ENCODE results near the gene CEP72.
"Not testable (repeated sequence)": the region's sequence is repeated elsewhere in the genome, so short reads cannot be mapped to it uniquely, and the experiment has no call there.

The CEP72 gene

GRCh38 chr5:611731-612486 is at the start of gene CEP72:
TSS of gene CEP72 (plus strand) at chr5:612340. CDS start at chr5:612362, 22 bp downstream.
- peak; percentile 85 for DNase-seq

- peak; percentile 34 for DNase-seq
Observed at GRCh38 chr5:565782-566440, 46.2 kb upstream of the CEP72 start.

GRCh38 chr5:566636-567309 is 45.4 kb upstream of the CEP72 start:
- DNase-seq = no peak

DNA sequence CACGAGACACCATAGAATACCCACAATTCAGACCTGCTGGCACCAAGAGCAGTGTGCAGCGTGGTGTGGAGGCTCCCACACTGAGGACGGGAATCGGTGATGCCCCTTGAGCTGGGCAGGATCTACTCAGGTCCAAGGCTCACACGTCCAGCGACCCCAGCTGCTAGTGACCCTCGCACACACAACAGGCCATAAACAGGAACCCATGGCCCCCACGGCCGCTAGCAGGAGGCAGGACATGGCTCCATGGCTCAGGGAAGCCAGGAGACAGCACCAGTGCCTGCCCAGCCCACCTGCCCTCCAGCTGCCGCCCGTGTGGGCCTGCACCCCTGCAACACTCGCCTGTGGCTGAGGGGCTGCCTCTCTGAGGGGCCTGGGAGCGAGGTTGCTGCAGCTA is 44.5 kb upstream of the CEP72 start:
- no peak for DNase-seq

GRCh38 chr5:568061-568781 is 43.9 kb upstream of the CEP72 start:
- no peak for DNase-seq

GRCh38 chr5:568809-569208 is 43.3 kb upstream of the CEP72 start:
- DNase-seq = no peak

DNA sequence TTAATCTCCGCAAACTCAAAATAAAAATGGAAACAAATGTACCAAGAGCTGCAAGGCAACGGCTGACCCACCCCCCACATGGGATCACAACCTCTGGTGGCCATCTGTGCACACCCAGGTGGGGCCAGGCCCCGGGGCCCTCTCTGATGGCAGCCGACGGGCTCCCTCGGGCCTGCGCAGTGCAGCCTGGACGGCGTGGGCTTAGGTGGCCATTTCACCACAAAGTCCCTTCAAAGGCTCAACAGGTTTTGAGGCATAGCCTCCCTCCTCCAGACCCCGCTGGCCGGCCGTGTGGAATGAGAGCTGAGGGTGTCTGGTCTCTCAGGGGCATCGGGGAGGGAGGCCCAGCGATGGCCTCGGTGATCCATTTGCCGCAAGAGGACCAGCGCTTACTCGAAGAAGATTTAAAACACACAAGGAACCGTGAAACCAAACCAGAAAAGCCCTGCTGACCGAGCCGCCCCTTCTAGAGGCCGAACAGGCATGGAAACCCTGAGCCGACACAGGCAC is 42.7 kb upstream of the CEP72 start:
- DNase-seq = no peak

GRCh38 chr5:569868-570361 is 42.2 kb upstream of the CEP72 start:
- no peak for DNase-seq

- DNase-seq = no peak
Observed at GRCh38 chr5:570446-570845, 41.7 kb upstream of the CEP72 start.

DNA sequence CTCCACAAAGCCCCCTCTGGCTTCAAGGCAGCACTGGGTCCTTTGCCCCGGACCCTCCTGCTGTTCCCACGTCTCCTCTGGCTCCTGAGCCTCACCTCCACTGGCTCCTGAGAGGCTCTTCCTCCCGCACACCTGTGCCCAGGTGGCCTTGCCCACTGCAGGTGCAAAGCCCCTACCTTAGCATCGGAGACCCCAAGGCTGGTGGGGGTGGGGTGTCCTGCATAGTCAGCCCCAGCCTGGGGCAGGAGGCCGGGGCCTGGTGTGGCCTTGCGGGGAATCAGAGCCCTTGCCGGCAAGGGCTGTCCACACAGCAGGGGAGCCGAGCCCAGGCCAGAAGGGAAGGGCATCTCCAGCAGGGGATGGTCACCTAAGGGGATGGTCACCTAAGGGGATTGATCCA is 41.3 kb upstream of the CEP72 start:
- DNase-seq = no peak

GRCh38 chr5:571791-572190 is 40.3 kb upstream of the CEP72 start:
- DNase-seq = no peak

DNA sequence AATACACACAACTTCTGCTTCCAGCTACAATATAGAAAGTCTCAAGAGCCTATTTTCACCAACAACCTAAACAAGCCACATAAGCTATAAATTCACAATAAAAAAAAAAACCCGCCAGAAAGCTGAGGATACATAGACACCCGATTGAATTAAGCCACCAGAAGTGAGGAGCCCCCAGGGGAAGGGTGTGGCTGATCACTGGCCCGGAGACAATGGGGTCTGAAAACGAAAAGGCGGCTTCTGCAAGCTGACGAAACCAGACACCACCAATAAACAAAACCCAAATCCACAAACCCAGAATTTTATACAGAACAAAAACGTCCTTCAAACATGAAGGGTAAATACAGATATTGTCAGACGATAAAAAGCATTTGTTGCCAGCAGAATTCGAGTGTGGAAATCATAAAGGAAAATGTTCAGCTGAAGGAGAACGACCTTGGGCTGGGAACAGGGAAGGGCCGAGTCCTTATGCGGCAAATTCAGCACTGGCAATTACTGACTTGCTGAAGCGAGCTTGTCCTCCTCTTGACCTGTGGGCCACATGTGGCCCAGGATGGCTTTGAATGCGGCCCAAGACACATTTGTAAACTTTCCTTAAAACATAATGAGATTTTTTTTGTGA is 39.6 kb upstream of the CEP72 start:
- no peak for DNase-seq

DNA sequence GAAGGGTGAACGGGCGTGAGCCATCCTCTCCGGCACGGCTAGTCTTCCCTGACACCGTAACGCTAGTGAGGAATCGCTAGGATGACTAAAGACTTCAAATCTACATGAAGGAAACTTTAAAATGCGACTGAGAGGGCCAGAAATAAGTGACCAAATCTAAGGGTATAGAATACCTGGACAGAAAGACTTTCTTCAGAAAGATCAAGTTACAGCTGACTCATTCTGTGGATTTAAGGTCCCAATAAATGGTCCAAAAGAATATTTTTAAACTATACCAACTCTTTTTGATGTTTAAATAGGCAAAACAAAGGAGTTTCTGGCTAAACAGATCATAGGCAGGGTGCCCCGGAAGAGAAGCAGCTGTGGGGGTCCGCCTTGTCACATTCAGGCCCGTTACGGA is 38.9 kb upstream of the CEP72 start:
- DNase-seq = no peak

DNA sequence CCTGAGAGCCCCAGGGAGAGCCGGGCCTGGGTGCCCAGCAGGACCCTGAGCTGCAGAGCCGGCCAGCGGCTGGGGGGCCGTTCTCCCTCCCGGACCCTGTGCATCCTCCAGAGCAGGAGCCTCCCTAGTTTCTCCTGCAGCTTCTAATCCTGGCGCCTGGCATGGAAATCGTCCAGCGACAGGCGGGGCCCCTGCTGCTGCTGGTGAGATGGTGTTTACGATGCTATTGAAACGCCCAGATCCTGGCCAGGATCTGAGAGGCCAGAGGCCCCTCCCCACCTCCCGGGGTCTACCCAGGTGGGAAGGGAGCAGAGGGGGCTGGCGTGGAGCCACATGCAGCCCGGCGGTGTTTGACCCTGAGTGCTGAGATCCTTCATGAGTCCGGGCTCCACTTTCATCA is 38.2 kb upstream of the CEP72 start:
- DNase-seq = no peak

GRCh38 chr5:574906-575305 is 37.2 kb upstream of the CEP72 start:
- DNase-seq = no peak

DNA sequence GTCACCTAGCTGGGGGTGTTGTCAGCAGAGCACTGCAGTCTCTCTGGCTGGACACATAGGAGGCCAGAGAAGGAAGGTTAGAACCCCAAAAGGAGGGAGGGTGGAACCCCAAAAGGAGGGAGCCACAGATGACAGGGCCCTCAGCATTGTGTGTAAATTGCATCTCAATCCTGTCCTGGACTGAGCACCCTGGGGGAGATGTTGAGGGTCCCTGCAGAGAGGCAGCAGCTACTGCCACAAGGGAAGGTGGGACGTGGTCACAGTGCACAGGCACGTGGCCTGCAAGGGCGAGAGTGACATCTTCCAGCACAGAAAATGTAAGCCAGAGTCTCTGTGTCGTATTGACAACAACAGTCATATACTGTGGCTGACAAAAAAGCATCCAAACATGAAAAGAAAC is 36.5 kb upstream of the CEP72 start:
- DNase-seq = no peak

DNA sequence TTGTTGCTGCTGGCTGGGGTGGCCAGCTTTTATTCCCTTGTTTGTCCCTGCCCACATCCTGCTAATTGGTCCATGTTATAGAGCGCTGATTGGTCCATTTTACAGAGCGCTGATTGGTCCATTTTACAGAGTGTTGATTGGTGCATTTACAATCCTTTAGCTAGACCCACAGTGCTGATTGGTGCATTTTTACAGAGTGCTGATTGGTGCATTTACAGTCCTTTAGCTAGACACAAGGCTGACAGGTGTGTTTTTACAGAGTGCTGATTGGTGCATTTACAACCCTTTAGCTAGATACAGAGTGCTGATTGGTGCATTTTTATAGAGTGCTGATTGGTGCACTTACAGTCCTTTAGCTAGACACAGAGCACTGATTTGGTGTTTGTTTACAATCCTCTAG is 34.9 kb upstream of the CEP72 start:
- not testable (repeated sequence) for DNase-seq

DNA sequence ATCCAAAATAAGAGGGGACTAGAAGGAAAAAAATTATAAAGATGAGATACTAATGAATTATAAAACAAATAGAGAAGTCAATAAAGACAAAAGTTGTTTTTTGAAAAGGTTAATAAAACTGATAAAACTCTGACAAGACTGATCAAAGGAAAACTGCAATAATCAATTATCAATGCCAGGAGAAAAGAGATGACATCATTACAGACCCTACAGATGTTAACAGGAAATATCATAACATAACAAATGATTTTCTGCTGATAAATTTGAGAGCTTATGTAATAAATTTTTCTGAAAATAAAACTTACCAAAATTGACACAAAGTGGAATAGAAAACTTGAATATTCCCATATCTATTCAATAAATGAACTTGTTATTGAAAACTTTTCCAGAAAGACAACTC is 34.3 kb upstream of the CEP72 start:
- no peak for DNase-seq

DNA sequence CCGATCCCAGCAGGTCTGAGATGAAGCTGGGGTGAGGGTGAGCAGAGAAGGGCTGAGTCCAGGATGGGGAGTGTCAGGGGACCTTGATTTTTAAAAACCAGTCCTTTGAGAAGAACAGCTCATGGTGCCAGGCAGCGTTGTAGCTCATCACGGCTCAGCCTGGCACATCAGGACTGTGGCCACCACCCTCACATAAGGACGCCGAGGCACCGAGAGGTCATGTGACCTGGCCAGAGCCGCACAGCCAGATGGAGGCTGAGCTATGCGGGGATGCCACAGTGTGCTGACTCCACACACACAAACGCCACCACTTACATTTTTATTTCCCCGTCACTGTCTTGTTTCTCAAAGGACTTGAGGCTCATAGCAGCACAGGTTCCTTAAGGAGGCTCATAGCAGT is 32.9 kb upstream of the CEP72 start:
- no peak for DNase-seq

- DNase-seq = no peak
Observed at GRCh38 chr5:579746-580366, 32.3 kb upstream of the CEP72 start.

DNA sequence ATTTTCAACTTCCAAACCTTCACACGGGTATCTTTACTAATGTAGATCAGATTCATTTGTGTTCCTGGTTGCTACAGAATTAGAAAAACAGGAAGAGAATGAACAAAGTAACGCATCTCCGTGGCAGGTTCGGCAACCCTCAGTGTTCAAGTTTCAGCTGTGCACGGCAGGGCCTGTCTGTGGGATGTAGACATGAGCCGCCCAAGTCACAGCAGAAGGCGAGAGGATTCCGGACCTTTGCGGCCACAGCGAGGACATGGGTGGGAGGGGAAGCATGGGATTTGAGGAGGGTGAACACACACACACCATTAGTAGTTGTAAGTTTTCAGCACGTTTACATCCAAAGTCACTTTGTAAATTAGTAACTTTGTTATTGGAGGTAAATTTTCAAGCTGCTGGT is 31.7 kb upstream of the CEP72 start:
- no peak for DNase-seq

DNA sequence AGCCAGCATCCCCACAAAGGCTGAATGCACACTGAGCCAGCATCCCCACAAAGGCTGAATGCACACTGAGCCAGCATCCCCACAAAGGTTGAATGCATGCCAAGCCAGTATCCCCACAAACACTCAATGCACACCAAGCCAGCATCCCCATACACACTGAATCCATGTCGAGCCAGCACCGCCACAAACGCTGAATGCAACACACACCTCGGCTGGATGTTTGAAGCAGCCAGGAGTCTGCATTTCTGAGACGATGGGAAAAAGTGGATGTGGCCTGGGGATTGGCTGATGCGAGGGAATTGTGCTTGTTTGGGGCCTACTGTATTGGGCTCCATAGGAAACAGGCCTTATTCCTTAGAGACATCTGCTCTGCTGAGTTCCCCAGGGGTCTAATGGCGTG is 30.9 kb upstream of the CEP72 start:
- no peak for DNase-seq

All from EL (cell line).